Measurements from ENCODE around the gene CAPN13. TPM values are rescaled to one million over a fixed set of nuclear protein-coding genes. Genes with fewer than 3 reads are reported as not detected.
"Not testable (repeated sequence)": the region's sequence is repeated elsewhere in the genome, so short reads cannot be mapped to it uniquely, and the experiment has no call there.

CAPN13 gene
- total RNA-seq, 4 donors from 2014 or later = 0.12 TPM; not detected in 3

- 59 to 64% methylated on average over 2 of the region's 2 CpGs for WGBS, 2 donors (ENCODE audit: low coverage in 1 of 2)
- Histone ChIP-seq H3K27me3 (no peaks in the 10 kb centered on the region), H3K27ac (no peak overlapping the region), H3K9me3 (peaks cover 0 to 21% (median 0%) of the 10 kb centered on the region in 3 donors), H3K4me3 (no peak overlapping the region), H3K36me3 (no peaks in the 10 kb centered on the region), H3K4me1 (peaks cover 0 to 26% (median 7%) of the 10 kb centered on the region in 3 donors)
- ATAC-seq = no peak
- TF ChIP-seq, protein P1, sequence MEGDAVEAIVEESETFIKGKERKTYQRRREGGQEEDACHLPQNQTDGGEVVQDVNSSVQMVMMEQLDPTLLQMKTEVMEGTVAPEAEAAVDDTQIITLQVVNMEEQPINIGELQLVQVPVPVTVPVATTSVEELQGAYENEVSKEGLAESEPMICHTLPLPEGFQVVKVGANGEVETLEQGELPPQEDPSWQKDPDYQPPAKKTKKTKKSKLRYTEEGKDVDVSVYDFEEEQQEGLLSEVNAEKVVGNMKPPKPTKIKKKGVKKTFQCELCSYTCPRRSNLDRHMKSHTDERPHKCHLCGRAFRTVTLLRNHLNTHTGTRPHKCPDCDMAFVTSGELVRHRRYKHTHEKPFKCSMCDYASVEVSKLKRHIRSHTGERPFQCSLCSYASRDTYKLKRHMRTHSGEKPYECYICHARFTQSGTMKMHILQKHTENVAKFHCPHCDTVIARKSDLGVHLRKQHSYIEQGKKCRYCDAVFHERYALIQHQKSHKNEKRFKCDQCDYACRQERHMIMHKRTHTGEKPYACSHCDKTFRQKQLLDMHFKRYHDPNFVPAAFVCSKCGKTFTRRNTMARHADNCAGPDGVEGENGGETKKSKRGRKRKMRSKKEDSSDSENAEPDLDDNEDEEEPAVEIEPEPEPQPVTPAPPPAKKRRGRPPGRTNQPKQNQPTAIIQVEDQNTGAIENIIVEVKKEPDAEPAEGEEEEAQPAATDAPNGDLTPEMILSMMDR (IDR thresholded peaks at IDR 0.05) = no peak
- TF ChIP-seq POLR2A (IDR thresholded peaks at IDR 0.05) (no peak), EP300 (IDR thresholded peaks at IDR 0.05) (no peak), POLR2AphosphoS5 (IDR thresholded peaks at IDR 0.05) (no peak)
Measured at GRCh38 chr2:30701782-30702181, 105.5 kb downstream of the CAPN13 start.

GRCh38 chr2:30697242-30698103 lies 109.8 kb downstream of the CAPN13 start:
- not testable (repeated sequence) for H3K27ac ChIP-seq, H3K4me3 ChIP-seq, H3K36me3 ChIP-seq, H3K27me3 ChIP-seq, ATAC-seq
- H3K9me3 ChIP-seq = peaks cover 0 to 12% (median 0%) of the 10 kb centered on the region in 3 donors
- 86 to 95% methylated on average over 8 to 13 of the region's 18 CpGs for WGBS, 2 donors (ENCODE audit: low coverage in 1 of 2)
- peaks cover 2 to 23% (median 13%) of the 10 kb centered on the region in 3 donors for H3K4me1 ChIP-seq
- TF ChIP-seq, protein P1 (IDR thresholded peaks at IDR 0.05) = peak in 1 of 4 experiments; percentile 9

DNA sequence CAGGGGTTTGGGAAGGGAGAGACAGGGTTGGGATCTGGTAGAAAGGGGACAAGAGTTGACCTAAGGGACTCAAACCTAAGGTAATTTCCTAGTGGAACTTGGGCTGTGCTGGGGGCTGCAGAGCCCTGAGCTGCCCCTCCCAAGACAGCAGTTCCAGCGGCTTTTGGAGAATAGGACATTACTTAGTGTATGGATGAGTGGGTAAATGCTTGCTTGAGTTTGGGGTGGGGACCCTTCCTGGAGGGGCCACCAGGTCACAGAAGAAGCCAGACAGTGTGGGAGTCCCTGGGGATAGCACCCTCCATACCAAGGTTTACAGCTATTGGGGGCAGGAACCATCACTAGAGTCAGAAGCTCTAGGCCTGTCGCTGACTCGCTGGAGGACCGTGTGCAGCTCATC lies 111.5 kb downstream of the CAPN13 start:
- ATAC-seq = no peak
- H3K4me1 ChIP-seq = peaks cover 2 to 40% (median 17%) of the 10 kb centered on the region in 3 donors
- H3K27me3 ChIP-seq = no peaks in the 10 kb centered on the region
- no peak overlapping the region for H3K4me3 ChIP-seq
- no peak for TF ChIP-seq EP300 (IDR thresholded peaks at IDR 0.05)
- WGBS, 2 donors (ENCODE audit: low coverage in 1 of 2) = 67 to 90% methylated on average over 1 of the region's 4 CpGs
- no peaks in the 10 kb centered on the region for H3K9me3 ChIP-seq
- no peak overlapping the region for H3K27ac ChIP-seq
- H3K36me3 ChIP-seq = no peaks in the 10 kb centered on the region

DNA sequence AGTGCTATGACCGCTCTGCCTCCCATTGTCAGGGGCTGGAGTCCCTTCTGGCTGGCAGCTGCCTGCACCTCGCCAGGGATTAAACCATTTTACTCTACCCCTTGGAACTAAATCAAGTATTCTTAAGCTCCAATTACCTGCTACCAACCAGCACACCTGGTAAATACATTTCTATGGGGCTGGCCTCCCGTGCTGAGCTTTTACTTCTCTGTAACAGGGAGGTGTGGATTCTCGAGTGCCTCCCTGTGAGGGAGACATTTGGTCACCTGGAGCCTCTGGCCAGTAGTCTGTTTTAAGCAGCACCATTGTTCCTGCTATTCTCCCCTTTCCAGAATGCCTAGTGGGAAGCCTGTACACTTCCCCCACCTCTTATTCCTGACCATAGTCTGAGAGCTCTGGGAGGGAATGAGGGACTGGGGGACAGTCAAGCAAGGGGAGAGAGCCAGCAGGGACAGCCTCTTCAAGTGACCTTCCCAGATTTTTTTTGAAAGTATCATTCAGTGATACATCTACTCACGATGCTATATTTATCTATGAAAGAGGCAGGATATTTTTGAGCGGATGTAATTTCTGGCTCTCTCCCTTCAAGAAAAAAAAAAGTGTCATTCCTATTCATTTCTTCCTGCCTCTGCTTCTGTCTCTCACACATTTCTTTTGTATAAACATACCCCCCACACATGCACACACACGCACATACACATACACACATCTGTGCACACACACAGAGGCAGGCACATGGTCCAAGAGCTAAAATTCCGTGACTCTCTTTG lies 112.8 kb downstream of the CAPN13 start:
- no peak for ATAC-seq
- no peaks in the 10 kb centered on the region for H3K9me3 ChIP-seq
- no peaks in the 10 kb centered on the region for H3K36me3 ChIP-seq
- peak overlapping the region; percentile 53 to 88 (median 68) for H3K27ac ChIP-seq
- no peak for TF ChIP-seq POLR2A (IDR thresholded peaks at IDR 0.05)
- TF ChIP-seq POLR2AphosphoS5 (IDR thresholded peaks at IDR 0.05) = peak; percentile 31
- peaks cover 4 to 53% (median 20%) of the 10 kb centered on the region in 3 donors for H3K4me1 ChIP-seq
- H3K27me3 ChIP-seq = no peaks in the 10 kb centered on the region
- H3K4me3 ChIP-seq = no peak overlapping the region
- 33 to 37% methylated on average over 6 of the region's 8 CpGs for WGBS, 2 donors (ENCODE audit: low coverage in 1 of 2)

- no peak overlapping the region for H3K4me3 ChIP-seq
- H3K4me1 ChIP-seq = peaks cover 6 to 59% (median 26%) of the 10 kb centered on the region in 3 donors
- WGBS, 2 donors (ENCODE audit: low coverage in 1 of 2) = 100% methylated on average over 1 of the region's 4 CpGs; no CpG with 5 or more reads in 1 of the 2 donors
- H3K27me3 ChIP-seq = no peaks in the 10 kb centered on the region
- H3K27ac ChIP-seq = peak overlapping the region in 3 of 4 donors; percentile 58 to 88 (median 78)
- H3K36me3 ChIP-seq = no peaks in the 10 kb centered on the region
- H3K9me3 ChIP-seq = no peaks in the 10 kb centered on the region
- no peak for ATAC-seq
- no peak for TF ChIP-seq EP300 (IDR thresholded peaks at IDR 0.05)
- TF ChIP-seq POLR2A (IDR thresholded peaks at IDR 0.05) = no peak
- TF ChIP-seq POLR2AphosphoS5 (IDR thresholded peaks at IDR 0.05) = no peak
- TF ChIP-seq, protein P1 (IDR thresholded peaks at IDR 0.05) = no peak
Measured at GRCh38 chr2:30693821-30694281, 113.4 kb downstream of the CAPN13 start.
